CD4-positive, CD25-positive, alpha-beta regulatory T cell (primary cell): Measurements from ENCODE around the gene ERC1. TPM values are rescaled to one million over a fixed set of nuclear protein-coding genes. Genes with fewer than 3 reads are reported as not detected.
A peak's percentile ranks its signal among the peaks of the same experiment; 100 is the strongest.

Source experiments
- ATAC-seq, 2 donors: fragments of 150-1000 bp; cut with Tn5 transposase; one replicate each; pipeline ENCODE4 v1.10.0; 2021; ENCODE audit warnings: low read depth in 2 of 2, moderate number of reproducible peaks in 2 of 2, moderate library complexity in 1 of 2
- DNase-seq, 3 donors: peaks; one replicate each; pipeline versions ENCODE4 v3.0.0 to v3.0.0-alpha.2; 2012 to 2022; ENCODE audit warnings: mixed read lengths in 1 of 3
- H3K27ac ChIP-seq: one replicate; pipeline ENCODE4 v1.7.0; 2013; ENCODE audit warnings: mild to moderate bottlenecking, low read length; ENCODE audit not compliant: insufficient read depth, poor library complexity, severe bottlenecking
- H3K27me3 ChIP-seq: one replicate; pipeline ENCODE4 v1.7.0; 2013; ENCODE audit warnings: low read length; ENCODE audit not compliant: control insufficient read depth, insufficient read depth
- H3K36me3 ChIP-seq: one replicate; pipeline ENCODE4 v1.7.0; 2013; ENCODE audit warnings: mild to moderate bottlenecking, low read length, moderate library complexity; ENCODE audit not compliant: control insufficient read depth, insufficient read depth
- H3K4me1 ChIP-seq: 2 replicates; pipeline ENCODE4 v1.7.0; 2013; ENCODE audit warnings: mild to moderate bottlenecking, low read length; ENCODE audit not compliant: insufficient read depth, control insufficient read depth, poor library complexity, severe bottlenecking
- H3K4me3 ChIP-seq: one replicate; pipeline ENCODE4 v1.7.0; 2013; ENCODE audit warnings: low read depth, mild to moderate bottlenecking, low read length, moderate library complexity
- H3K9me3 ChIP-seq, 2 experiments: 1 replicate in 1 of 2; 2 replicates in 1 of 2; pipeline ENCODE4 v1.7.0; 2013; ENCODE audit warnings: low read length in 2 of 2, mild to moderate bottlenecking in 1 of 2, moderate library complexity in 1 of 2; ENCODE audit not compliant: control insufficient read depth in 2 of 2
- H3K27ac Mint-ChIP-seq, 3 donors: one replicate each; pipeline ENCODE4 v1.8.0; 2020 to 2022; ENCODE audit warnings: mild to moderate bottlenecking in 3 of 3, mixed read lengths in 3 of 3, moderate library complexity in 2 of 3
- H3K27me3 Mint-ChIP-seq: one replicate; pipeline ENCODE4 v1.8.0; 2022; ENCODE audit warnings: mild to moderate bottlenecking, mixed read lengths
- H3K36me3 Mint-ChIP-seq: one replicate; pipeline ENCODE4 v1.8.0; 2020; ENCODE audit warnings: mixed read lengths
- H3K4me1 Mint-ChIP-seq, 4 donors: one replicate each; pipeline ENCODE4 v1.8.0; 2020 to 2022; ENCODE audit warnings: mixed read lengths in 4 of 4, mild to moderate bottlenecking in 1 of 4
- H3K4me3 Mint-ChIP-seq, 4 donors: one replicate each; pipeline ENCODE4 v1.8.0; 2020 to 2022; ENCODE audit warnings: mild to moderate bottlenecking in 4 of 4, mixed read lengths in 4 of 4, moderate library complexity in 3 of 4
- H3K9me3 Mint-ChIP-seq, 7 donors: one replicate each; pipeline ENCODE4 v1.8.0; 2020 to 2022; ENCODE audit warnings: mixed read lengths in 7 of 7, mild to moderate bottlenecking in 3 of 7, moderate library complexity in 2 of 7
- polyA plus RNA-seq, 4 donors: library from polyadenylated mRNA; unstranded; fragments of 300-500 nt; fragmentation: Illumina TruSeq; gene quantifications; one replicate each; pipeline ENCODE4 v1.2.3, GENCODE V29; 2021
- total RNA-seq: library from RNA; stranded (reverse); gene quantifications from one replicate; pipeline ENCODE4 v1.2.3, GENCODE V29; 2022

Gene ERC1
- 46.5 TPM for total RNA-seq
- polyA plus RNA-seq = 1 to 10 TPM; 5.7 to 7.7 (median 7.1) TPM

DNA sequence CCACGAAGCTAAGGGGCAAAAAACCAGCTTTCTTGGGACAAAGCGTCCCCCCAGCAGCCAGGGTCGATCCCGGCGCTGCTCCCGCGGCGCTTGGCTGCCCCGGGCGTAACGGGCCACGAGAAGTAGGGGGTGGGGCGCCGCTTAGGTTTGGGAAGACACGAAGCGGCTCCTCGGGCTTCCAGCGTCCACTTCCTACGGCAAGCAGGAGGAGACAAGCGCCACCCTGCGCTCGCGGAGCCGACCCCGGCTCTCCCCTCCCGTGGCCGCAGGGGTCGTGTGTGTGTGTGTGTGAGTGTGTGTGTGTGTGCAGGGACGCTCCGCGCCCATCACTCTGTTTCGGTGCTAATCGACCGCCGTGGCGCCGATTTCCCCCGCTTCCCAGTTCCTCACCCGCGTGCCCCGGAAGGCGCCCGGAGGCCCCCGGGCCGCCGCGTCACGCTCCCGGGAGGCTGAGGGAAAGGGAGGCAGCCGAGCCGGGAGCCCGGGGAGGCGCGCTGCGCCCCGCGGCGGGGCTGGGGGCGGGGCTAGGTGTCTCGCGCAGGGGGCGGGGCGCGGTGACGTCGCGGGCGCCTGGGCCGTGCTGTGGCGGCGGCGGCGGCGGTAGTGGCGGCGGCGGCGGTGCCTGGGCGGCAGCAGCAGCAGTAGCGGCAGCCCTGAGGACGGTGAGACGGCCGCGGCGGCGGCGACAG, at the start of gene ERC1:
TSS of gene ERC1 (plus strand) at position 563 of the 689 bp plus-strand sequence. CDS start 36,681 bp downstream, outside the sequence.
- DNase-seq = peak; percentile 81 to 86 (median 82)
- ATAC-seq = peak; percentile 85 to 86

DNA sequence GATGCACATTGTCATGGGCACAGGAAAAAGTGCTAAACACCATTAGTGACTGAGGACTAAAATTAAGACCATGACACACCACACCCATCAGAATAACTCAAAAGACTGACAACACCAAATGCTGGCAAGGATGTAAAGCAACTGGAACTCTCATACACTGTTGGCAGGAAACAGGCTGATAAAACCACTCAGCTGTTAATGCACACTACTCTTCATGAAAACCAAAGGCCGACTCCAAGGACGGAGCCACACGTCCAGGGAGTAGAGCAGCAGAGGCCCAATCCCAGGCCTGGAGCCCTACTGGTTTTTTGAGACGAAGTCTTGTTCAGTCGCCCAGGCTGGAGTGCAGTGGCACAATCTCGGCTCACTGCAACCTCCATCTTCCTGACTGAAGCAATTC, 48.0 kb upstream of the ERC1 start:
- DNase-seq (no peak), ATAC-seq (no peak)
- H3K27me3 ChIP-seq = no peaks in the 10 kb centered on the region
- H3K4me3 ChIP-seq = no peak overlapping the region
- H3K36me3 Mint-ChIP-seq = peaks cover 26% of the 10 kb centered on the region
- H3K4me1 ChIP-seq = peaks cover 1% of the 10 kb centered on the region
- H3K9me3 ChIP-seq = no peaks in the 10 kb centered on the region
- H3K27me3 Mint-ChIP-seq = no peaks in the 10 kb centered on the region
- peaks cover 27 to 49% (median 30%) of the 10 kb centered on the region in 4 donors for H3K4me1 Mint-ChIP-seq
- H3K27ac ChIP-seq = no peak overlapping the region
- peak overlapping the region in 1 of 4 donors; percentile 40 for H3K4me3 Mint-ChIP-seq
- no peaks in the 10 kb centered on the region for H3K9me3 Mint-ChIP-seq
- peak overlapping the region in 1 of 3 donors; percentile 54 for H3K27ac Mint-ChIP-seq
- peaks cover 10% of the 10 kb centered on the region for H3K36me3 ChIP-seq

More for the DNA sequence above, at the start of gene ERC1:
- Histone ChIP-seq H3K4me1 (peaks cover 22% of the 10 kb centered on the region), H3K9me3 (no peaks in the 10 kb centered on the region), H3K4me3 (peak within 1 kb of the TSS; percentile 84), H3K27ac (peak within 1 kb of the TSS; percentile 76), H3K27me3 (no peaks in the 10 kb centered on the region), H3K36me3 (no peaks in the 10 kb centered on the region)
- Mint-ChIP-seq H3K4me1 (peaks cover 14 to 48% (median 29%) of the 10 kb centered on the region in 4 donors), H3K27ac (peak within 1 kb of the TSS; percentile 89 to 99 (median 98)), H3K9me3 (no peaks in the 10 kb centered on the region), H3K4me3 (peak within 1 kb of the TSS; percentile 94 to 99 (median 96)), H3K27me3 (peaks cover 6% of the 10 kb centered on the region), H3K36me3 (no peaks in the 10 kb centered on the region)

DNA sequence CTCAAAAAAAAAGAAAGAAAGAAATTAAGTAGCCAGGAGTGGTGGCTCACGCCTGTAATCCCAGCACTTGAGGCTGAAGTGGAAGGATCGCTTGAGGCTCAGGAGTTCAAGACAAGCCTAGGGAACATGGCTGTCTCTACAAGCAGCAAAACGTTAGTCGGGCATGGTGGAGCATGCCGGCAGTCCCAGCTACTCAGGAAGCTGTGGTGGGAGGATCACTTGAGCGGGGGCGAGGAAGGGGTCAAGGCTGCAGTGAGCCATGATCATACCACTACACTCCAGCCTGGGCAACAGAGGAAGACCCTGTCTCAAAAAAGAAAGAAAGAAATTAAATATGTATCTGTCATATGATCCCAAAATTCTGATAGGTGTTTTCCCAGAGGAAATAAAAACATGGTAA, 46.8 kb upstream of the ERC1 start:
- H3K4me1 Mint-ChIP-seq = peaks cover 32 to 55% (median 36%) of the 10 kb centered on the region in 4 donors

DNA sequence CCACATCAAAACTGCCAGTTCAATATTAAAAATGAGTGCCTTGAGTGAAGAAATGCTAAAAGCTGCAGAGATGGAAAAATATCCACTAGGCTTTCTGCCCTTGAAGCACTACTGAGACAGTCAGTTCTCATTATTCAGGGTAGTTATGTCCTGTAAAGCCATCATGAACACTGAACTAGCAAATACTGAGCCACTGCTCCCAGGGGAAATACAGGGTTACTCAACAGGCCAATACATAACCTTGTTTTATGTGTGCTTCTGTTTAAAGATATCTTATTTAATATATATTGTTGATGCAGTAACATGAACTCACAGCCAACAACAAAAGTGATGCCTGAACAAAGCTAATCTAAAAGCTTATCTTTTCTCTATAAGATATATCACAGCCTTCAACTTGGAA, 44.8 kb upstream of the ERC1 start:
- no peak overlapping the region for H3K27ac ChIP-seq
- Mint-ChIP-seq H3K36me3 (peaks cover 9% of the 10 kb centered on the region), H3K9me3 (no peaks in the 10 kb centered on the region), H3K27ac (peak overlapping the region; percentile 29 to 73 (median 39)), H3K4me1 (peaks cover 22 to 50% (median 32%) of the 10 kb centered on the region in 4 donors), H3K27me3 (peaks cover 8% of the 10 kb centered on the region), H3K4me3 (peak overlapping the region in 3 of 4 donors; percentile 71 to 98 (median 84))
- no peak for DNase-seq
- no peaks in the 10 kb centered on the region for H3K27me3 ChIP-seq
- H3K4me1 ChIP-seq = peaks cover 12% of the 10 kb centered on the region
- H3K9me3 ChIP-seq = no peaks in the 10 kb centered on the region
- no peak overlapping the region for H3K4me3 ChIP-seq
- no peak for ATAC-seq
- peaks cover 3% of the 10 kb centered on the region for H3K36me3 ChIP-seq

More for the DNA sequence above, 46.8 kb upstream of the ERC1 start:
- Histone ChIP-seq H3K4me1 (peaks cover 8% of the 10 kb centered on the region), H3K27ac (no peak overlapping the region), H3K27me3 (no peaks in the 10 kb centered on the region), H3K36me3 (peaks cover 5% of the 10 kb centered on the region), H3K9me3 (no peaks in the 10 kb centered on the region), H3K4me3 (no peak overlapping the region)
- no peak for DNase-seq
- H3K27ac Mint-ChIP-seq = peak overlapping the region; percentile 10 to 76 (median 25)
- ATAC-seq = no peak
- H3K9me3 Mint-ChIP-seq = no peaks in the 10 kb centered on the region
- no peaks in the 10 kb centered on the region for H3K27me3 Mint-ChIP-seq
- peak overlapping the region in 2 of 4 donors; percentile 0 to 41 for H3K4me3 Mint-ChIP-seq
- peaks cover 25% of the 10 kb centered on the region for H3K36me3 Mint-ChIP-seq

DNA sequence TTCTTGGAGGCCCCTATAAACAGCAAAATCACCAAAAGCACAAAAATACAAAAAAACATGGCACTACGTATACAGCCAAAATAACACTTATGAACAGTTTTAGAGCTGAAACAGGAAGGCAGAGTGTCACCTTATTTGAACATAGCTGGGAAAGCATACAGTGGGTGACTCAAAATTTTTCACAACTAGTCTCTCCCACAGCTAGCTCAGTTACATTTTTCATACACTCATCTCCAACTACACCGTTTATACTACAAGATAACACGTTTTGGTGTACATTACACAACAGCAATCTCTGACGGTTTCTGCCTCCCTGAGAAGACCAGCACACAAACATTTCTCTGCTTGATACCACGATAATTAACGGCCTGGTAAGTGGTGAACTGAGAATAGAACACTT, 44.4 kb upstream of the ERC1 start:
- Histone ChIP-seq H3K27ac (no peak overlapping the region), H3K4me1 (peaks cover 12% of the 10 kb centered on the region), H3K4me3 (no peak overlapping the region), H3K27me3 (no peaks in the 10 kb centered on the region), H3K36me3 (peaks cover 3% of the 10 kb centered on the region), H3K9me3 (no peaks in the 10 kb centered on the region)
- Mint-ChIP-seq H3K4me1 (peaks cover 22 to 52% (median 32%) of the 10 kb centered on the region in 4 donors), H3K27ac (peak overlapping the region in 1 of 3 donors; percentile 73), H3K27me3 (peaks cover 8% of the 10 kb centered on the region), H3K36me3 (peaks cover 9% of the 10 kb centered on the region), H3K4me3 (peak overlapping the region; percentile 38 to 98 (median 78)), H3K9me3 (no peaks in the 10 kb centered on the region)
- ATAC-seq (no peak), DNase-seq (no peak)

DNA sequence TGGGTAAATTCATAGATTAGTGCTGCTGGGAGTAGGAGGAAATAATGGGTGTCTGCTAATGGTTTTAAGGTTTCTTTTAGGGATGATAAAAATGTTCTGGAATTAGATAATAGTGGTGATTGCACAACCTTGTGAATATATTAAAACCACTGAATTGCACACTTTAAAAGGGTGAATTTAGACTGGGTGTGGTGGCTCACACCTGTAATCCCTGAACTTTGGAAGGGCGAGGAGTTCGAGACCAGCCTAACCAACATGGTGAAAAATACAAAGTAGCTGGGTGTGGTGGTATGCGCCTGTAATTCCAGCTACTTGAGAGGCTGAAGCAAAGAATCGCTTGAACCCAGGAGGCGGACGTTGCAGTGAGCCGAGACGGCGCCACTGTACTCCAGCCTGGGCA, 42.8 kb upstream of the ERC1 start:
- Mint-ChIP-seq H3K27ac (peak overlapping the region in 2 of 3 donors; percentile 19 to 77), H3K9me3 (no peaks in the 10 kb centered on the region), H3K27me3 (peaks cover 8% of the 10 kb centered on the region), H3K36me3 (peaks cover 9% of the 10 kb centered on the region), H3K4me1 (peaks cover 22 to 49% (median 29%) of the 10 kb centered on the region in 4 donors), H3K4me3 (peak overlapping the region; percentile 58 to 98 (median 96))
- Histone ChIP-seq H3K4me1 (peaks cover 12% of the 10 kb centered on the region), H3K4me3 (peak overlapping the region; percentile 18), H3K36me3 (peaks cover 3% of the 10 kb centered on the region), H3K27me3 (no peaks in the 10 kb centered on the region), H3K9me3 (no peaks in the 10 kb centered on the region), H3K27ac (peak overlapping the region; percentile 85)
- DNase-seq (no peak), ATAC-seq (no peak)

DNA sequence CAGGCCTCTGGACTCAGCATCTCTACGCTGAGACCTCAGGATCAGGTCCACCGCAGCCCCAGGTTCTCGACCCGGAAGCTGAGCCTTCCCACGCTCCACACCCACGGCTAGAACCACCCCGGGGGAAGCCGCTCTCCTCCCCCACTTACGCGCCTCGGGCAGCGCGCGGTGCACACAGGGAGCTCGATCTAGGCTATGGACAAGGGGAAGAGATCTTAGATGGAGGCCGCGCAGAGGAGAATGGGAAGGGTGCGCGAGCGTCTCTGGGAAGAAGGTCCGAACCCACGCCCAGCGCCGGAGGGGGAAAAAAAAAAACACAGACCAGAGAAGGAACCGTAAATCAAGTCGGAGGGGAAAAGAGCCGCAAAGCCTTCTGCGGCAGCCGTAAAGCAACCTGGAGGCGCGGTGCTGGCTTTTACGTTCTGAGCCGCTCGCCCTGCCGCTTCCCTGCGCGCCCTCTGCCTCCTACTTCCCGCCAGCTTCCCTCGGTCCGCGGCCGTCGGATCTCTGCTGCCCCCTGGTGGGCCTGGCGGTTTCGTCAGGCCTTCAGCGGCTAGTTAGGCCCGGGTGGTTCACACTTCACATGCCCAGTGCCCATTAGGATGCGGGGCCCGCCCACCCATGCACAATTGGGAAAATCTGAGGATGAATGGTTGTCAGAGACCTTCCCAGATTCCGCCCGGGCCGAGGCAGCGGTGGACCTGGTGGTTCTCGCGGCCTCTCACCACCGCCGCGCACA, 41.4 kb upstream of the ERC1 start, which contains the start of gene RAD52:
TSS of gene RAD52 (minus strand) at position 242 of the 739 bp plus-strand sequence. CDS start 16,636 bp downstream, outside the sequence.
- DNase-seq (peak; percentile 91 to 99 (median 95)), ATAC-seq (peak; percentile 88 to 90)
- Mint-ChIP-seq H3K4me3 (peak within 1 kb of the TSS; percentile 94 to 98 (median 98)), H3K27me3 (peaks cover 8% of the 10 kb centered on the region), H3K4me1 (peaks cover 17 to 43% (median 30%) of the 10 kb centered on the region in 4 donors), H3K27ac (peak within 1 kb of the TSS; percentile 81 to 97 (median 94)), H3K9me3 (no peaks in the 10 kb centered on the region), H3K36me3 (peaks cover 3% of the 10 kb centered on the region)
- Histone ChIP-seq H3K4me3 (peak within 1 kb of the TSS; percentile 77), H3K4me1 (peaks cover 12% of the 10 kb centered on the region), H3K36me3 (no peaks in the 10 kb centered on the region), H3K27ac (peak within 1 kb of the TSS; percentile 85), H3K27me3 (no peaks in the 10 kb centered on the region), H3K9me3 (no peaks in the 10 kb centered on the region)
